ENCODE data around the gene ARMC9.

DNA sequence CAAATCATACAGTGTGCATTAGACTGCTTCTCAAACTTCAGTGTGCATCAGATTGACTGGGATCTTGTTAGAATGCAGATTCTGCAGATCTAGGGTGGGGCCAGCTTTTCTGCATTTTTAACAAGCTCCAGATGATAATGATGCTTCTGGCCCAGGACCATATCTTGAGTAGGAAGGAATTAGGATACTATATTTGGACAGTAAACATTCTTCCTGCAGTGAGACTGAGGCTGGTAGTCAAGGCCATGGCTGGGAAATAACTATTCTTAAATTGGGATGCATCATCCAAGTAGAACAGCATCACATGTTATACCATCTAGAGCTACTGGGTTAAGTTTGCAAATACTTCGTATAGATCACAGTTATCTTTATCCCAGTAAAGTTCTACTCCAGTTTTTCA, 28.4 kb upstream of the ARMC9 start:
- TF ChIP-seq, protein P1, sequence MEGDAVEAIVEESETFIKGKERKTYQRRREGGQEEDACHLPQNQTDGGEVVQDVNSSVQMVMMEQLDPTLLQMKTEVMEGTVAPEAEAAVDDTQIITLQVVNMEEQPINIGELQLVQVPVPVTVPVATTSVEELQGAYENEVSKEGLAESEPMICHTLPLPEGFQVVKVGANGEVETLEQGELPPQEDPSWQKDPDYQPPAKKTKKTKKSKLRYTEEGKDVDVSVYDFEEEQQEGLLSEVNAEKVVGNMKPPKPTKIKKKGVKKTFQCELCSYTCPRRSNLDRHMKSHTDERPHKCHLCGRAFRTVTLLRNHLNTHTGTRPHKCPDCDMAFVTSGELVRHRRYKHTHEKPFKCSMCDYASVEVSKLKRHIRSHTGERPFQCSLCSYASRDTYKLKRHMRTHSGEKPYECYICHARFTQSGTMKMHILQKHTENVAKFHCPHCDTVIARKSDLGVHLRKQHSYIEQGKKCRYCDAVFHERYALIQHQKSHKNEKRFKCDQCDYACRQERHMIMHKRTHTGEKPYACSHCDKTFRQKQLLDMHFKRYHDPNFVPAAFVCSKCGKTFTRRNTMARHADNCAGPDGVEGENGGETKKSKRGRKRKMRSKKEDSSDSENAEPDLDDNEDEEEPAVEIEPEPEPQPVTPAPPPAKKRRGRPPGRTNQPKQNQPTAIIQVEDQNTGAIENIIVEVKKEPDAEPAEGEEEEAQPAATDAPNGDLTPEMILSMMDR (IDR thresholded peaks at IDR 0.05), result no peak
- TF ChIP-seq POLR2AphosphoS5 (IDR thresholded peaks at IDR 0.05) (no peak), POLR2A (IDR thresholded peaks at IDR 0.05) (no peak)

All from suprapubic skin (tissue), 4 donors.